Activated gamma-delta T cell treated with Interleukin-2 at 50 U/mL for 16 hours (primary cell): ENCODE results near the gene SYCP2L.
"Not testable (repeated sequence)": the region's sequence is repeated elsewhere in the genome, so short reads cannot be mapped to it uniquely, and the experiment has no call there.

ENCODE experiments used
- DNase-seq: peaks from one replicate; pipeline ENCODE4 v3.0.0-alpha.2; 2020

Gene SYCP2L

DNA sequence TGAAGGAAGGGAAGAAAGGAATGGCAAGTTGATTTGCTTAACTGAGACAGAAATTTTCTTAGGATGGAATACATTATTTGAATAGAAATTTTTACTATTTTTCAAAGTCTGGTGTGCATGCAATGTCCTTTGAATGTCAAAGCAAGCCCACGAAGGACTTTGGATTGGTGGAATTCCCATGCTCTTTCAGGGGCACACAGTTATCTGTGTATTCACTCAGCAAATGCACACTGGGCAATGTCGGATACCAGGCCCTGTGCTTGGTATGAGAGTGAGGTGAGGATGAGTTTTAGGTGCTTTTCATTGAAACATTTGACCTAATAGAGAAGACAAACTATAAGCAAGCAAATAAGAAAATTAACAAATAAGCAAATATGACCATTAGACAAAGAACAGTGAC, 73.3 kb downstream of the SYCP2L start:
- no peak for DNase-seq

DNA sequence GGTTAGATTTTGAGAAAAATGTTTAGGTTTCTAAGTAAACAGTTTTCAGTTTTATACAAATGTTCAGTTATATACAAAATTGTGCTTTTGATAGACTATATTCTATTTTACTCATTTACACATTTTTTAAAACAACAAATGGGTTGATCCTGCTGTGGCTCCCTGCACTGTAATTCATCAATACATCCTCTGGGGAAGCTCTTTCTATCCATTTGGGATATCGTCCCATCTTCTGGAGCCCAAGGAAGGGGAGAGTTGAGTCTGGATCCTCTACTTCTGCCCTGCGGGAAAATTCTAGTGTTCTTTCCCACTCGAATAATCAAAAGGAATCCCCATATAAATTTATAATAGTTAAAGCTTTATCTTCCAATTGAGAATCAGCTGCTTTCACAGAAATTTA, 75.0 kb downstream of the SYCP2L start:
- DNase-seq: no peak

DNA sequence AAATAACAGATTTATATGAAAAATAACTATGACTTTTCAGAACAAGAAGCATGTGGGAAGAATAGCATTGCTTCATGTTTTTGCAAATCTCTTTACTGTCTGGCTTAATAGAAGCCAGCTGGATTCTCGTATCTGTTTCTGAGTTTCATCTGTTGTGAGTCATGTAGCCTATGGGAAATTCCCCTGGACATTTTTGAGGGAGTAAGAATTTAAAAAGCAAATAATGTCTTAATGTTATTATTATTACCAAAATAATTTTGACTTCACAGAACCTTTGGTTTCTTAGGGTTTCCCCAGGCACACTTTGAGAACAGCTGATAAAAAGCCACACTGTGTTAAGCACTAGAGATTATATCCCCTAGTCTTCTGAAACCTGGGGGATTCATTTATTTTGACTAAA, 75.8 kb downstream of the SYCP2L start:
- DNase-seq: no peak

DNA sequence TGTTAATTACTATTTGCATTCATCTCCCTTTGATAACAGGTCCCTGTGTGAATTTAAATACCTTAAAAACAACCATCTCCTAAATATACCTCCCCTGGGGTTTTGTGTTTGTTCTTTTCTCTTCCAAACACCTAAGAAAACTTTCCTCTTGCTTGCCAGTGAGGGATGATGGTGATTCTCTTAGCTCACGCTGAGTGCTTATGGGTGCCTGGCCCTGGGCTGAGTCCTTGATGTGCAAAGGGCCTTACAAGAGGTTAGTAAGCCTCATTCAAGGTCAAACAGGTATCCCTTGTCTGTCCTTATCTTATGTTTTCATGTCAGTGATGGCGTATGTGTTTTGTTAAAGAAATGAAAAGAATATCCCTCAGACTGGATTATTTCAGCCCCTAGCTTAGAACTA, 76.3 kb downstream of the SYCP2L start:
- no peak for DNase-seq

DNA sequence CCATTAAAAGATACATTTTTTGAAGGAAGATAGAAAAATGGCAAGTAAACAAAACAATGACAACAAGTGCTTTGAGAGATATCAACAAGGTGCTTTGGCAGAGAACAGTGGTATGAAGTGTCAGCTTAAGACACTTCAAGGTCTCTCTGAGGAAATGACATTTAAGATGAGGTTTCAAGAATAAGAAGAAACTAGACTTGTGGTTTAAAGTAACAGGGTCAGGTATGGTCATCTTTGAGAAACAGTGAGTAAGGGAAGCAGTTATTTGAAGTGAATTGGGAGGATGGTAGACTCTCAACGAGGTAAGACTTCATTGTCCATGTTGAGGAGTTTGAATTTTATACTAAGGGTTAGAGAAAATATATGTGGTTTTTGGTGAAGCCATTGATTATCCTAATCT, 77.8 kb downstream of the SYCP2L start:
- DNase-seq: no peak

DNA sequence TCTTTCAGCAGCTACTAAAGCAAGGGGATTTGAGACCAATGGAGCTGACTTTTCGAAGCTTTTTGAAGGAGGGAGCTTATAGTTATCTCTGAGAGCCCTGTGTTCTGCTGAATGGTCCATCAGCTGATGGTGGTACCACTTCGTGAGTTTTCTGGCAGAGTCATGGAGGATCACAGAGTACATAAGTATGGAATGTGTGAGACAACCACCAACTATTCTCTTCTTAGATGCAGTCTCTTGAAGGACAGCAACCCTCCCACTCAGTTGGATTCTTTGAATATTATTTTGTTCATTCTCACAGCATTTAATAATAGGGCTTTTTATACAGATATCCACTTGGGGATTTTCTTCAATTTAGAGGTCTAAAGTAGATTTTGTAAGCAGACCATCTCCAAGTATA, 81.9 kb downstream of the SYCP2L start:
- DNase-seq: no peak

DNA sequence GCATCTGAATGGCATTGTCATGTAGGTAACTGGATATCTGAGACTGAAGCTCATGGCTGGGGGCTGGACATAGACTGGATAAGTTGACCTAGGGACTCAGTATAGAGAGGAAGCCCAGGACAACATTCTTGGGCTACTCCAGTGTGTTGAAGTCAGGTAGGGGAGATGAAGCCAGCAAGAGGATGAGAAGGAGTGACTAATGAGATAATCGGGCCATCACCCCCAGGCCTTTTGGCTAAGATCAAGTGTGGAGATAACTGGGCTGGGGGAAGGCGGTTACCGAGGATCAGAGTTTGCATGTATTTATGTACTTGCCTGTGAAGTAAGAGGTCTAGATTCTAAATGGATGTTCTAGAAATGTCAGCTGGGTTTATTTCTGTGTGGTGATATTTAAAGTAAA, 83.9 kb downstream of the SYCP2L start:
- DNase-seq: no peak

DNA sequence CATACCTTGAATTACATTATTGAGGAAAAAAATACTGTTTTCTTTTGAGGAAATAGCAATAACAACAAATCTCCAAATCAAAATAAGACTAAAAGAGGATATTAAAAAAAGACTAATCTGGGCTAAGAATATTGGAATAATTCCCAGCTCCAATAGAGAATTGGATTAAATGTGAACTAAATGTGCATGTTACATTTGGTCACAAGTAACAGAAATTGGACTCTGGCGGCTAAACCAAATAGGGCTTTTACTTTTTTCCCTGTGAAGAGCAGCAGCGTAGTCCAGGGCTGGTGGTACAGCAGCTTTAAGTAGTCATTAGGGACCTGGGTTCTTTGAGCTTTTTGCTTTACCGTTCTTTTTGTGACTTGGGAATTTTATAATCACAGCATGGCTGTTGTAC, 85.3 kb downstream of the SYCP2L start:
- no peak for DNase-seq

DNA sequence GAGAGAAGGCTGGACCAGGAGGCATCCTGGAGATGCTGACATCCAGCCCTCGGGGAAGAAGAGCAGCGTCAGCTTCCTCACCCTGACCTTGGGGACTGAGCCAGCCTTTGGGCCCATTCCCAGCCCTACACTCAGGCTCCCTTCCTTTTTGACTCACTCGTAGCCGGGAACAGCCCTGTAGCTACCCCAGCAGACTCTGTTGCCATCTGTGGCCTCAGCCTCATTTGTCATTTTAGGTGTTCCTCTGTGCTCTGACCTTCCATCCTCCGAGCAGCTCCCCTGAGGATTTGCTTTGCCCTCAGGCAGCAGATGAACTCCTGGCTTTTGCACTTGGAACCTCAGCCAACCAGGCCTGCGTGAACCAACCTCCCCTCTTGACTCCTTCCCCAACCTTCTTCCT, 89.7 kb downstream of the SYCP2L start:
- no peak for DNase-seq

DNA sequence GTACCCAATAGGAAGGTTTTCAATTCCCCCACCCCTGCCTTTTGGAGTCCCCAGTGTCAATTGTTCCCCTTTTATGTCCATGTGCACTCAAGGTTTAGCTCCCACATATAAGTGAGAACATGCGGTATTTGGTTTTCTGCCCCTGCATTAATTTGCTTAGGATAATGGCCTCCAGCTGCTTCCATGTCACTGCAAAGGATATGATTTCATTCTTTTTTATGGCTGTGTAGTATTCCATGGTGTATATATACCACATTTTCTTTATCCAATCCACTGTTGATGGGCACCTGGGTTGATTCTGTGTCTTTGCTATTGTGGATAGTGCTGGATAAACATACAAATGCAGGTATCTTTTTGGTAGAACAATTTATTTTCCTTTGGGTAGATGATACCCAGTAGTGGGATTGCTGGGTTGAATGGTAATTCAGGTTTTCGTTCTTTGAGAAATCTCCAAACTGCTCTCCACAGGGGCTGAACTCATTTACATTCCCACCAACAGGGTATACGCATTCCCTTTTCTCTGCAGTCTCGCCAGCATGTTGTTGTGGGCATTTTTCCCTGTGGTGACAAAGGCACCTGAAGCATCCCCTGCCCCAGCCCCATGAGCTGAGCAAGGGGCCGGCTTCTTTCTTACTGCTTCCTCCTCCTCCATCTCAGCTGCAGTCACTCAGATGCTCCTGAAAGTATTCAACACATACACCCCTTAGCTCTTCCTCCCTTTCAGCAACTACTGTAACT, 90.5 kb downstream of the SYCP2L start:
- no peak for DNase-seq

DNA sequence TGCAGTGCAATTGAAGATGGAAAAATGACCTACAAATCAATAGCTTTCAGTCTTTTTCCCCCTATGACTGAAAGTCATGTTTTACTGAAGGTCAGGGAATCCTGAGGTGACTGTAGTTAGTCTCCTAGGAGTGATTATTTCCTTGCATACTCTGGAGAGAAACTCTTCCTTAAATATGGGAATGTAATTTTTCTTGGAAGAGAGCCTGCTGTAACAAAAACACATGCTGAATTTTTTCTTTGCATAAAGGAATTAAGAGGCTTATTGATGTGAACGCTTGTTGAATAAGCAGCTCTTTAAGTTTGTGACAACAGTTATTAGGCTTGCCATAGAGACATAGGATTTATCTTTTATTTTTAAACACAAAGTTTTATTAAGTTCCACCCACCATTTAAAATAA, 92.8 kb downstream of the SYCP2L start:
- no peak for DNase-seq

DNA sequence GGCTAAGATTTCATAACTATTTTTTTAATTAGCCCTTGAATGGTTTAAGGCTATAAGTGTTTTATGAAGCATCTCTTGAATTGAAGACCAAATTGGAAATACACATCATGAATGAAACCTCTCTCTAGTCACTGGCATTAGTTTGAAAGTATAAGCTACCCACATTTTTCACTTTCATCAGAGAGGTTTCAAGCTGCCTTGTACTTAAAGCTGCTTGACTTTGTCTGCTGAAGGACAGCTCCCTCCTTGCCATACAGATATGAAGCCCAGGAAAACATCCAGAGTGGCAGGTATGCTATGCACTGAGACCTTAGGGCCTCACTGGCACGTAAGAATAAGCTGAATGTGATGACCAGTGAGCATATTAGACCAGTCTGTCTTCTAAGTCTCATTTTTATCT, 94.6 kb downstream of the SYCP2L start:
- no peak for DNase-seq

DNA sequence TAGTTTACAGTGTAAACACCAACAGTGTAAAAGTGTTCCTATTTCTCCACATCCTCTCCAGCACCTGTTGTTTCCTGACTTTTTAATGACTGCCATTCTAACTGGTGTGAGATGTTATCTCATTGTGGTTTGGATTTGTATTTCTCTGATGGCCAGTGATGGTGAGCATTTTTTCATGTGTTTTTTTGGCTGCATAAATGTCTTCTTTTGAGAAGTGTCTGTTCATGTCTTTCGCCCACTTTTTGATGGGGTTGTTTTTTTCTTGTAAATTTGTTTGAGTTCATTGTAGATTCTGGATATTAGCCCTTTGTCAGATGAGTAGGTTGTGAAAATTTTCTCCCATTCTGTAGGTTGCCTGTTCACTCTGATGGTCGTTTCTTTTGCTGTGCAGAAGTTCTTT, 98.1 kb downstream of the SYCP2L start:
- DNase-seq: not testable (repeated sequence)

DNA sequence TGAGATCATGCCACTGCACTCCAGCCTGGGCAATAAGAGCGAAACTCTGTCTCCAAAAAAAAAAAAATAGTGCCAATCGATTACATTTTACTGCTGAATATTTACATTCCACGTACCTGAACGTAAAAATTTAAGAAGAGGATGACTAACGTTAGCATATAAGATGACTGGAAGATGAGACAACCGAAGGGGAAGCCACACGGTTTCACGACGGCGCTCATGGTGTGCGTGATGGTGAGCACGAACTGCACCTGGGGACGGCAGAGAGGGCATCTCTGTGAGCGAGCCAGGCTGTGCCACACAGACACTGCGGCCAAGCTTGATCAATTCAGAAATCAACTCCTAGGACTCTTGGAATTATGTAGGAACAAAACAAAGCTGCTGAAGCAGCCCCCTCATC, 102.7 kb downstream of the SYCP2L start:
- no peak for DNase-seq

DNA sequence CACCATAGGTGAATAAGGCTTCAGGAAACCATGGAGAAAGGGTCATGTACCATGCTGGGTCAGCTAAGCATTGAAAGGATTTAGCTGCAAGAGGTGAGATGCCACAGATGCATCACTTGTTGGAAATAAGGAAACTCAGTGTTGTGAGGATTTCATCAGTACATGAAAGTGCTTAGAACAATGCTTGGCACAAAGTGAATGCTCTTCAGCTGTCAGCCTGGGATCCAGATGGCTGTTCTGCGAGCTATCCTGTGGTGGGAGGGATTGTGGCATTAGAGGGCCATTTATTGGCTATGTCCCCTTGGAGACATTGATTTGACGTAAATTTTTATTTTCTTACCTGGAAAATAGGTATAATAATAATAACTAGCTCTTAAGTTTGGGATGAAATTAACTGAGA, 104.3 kb downstream of the SYCP2L start:
- DNase-seq: no peak

DNA sequence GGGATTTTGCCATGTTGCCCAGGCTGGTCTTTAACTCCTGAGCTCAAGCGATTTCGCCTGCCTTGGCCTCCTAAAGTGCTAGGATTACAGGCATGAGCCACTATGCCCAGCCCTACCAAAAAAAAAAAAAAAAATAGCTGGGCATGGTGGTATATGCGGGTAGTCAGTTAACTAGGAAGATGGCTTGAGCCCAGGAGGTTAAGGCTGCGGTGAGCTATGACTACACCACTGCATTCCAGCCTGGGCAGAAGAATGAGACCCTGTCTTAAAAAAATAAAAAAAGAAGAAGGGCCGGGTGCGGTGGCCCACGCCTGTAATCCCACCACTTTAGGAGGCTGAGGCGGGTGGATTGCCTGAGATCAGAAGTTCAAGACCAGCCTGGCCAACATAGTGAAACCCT, 107.0 kb downstream of the SYCP2L start:
- no peak for DNase-seq

DNA sequence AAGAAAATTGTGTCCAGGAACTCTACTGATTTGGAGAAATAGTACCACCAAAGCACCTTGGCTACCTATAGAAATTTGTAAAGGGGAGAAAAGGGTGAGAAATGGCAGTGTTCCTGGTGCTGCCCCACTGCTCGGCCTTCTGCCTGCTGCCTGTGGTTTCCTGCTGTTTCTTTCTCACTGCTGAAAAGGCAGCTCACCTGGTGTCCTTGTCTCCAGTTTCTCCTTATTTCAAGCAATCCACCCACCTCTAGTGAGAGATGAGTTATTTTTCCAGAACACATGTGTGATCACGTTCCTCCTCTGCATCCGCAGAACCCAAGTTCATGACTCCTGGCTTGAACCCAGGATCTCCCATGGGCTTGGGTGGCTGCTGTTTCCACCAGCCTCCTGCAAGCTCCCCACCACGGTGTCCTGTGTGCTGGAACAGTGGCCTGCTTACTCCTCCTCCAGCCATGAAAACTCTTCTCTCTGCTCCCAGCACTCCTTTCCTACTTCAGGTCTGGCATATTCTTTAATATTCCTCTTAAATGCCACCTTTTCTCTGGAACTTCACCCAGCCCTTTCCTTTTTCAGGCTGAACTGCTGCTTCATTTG, 108.4 kb downstream of the SYCP2L start:
- no peak for DNase-seq

DNA sequence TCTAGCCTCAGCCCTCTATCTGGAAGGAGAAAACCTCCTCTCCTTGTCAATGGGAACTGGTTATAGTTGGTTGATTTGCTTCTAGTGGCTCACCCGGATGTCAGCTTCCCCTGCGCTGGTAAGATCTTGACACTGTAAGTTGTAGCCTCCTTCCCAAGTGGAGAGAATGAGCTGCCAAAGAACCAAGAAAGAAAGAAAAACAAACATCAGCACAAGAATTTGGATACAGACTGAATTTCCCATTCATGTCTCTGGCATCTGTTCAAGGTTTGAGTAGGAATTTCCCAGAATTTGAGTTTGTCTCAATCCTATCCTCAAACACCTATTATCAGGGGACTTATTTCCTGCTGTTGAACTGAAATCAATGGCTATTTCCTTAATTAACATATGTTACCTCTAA, 113.1 kb downstream of the SYCP2L start:
- no peak for DNase-seq

DNA sequence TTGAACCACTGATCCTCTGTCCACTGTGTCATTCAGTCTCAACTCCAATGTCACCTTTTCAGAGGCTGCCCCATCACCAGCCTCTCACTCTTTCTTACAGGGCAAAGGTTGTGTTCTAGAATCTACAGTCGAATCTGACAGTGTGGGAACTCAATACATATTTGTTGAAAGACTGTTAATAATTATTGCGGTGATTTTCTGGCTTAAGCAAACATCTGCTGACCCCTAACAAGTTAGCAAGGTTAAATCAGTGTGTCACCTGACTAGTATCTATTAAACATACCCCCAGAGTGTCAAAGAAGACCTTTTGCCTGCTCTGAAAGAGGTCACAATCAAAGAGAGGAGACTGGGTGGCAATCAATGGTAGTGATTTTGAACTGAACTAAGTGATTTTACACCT, 115.3 kb downstream of the SYCP2L start:
- no peak for DNase-seq

DNA sequence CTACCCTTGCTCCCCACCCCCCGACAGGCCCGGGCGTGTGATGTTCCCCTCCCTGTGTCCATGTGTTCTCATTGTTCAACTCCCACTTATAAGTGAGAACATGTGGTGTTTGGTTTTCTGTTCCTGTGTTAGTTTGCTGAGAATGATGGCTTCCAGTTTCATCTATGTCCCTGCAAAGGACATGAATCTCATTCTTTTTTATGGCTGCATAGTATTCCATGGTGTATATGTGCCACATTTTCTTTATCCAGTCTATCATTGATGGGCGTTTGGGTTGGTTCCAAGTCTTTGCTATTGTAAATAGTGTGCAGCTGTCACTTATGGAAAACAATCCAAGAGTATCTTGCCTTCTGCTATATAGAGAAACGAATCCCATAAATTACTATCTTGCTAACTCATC, 116.4 kb downstream of the SYCP2L start:
- not testable (repeated sequence) for DNase-seq

DNA sequence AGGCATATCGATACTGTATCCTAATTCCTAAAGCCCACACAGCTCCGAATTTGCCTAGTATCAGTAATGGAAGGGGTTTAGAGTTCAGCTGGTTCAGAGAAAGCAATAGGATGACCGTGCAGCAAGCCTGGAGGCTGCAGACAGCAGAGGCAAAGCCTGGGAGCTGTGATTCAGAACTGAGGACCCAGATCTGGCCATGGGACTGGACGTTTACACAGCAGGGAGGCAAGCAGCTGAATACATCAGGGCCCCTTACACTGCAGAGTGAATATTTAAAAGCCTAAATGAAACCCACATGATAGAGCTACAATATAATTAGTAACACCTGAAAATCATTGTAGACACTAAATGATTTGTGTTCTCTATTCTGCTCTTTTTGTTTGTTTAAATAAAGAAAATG, 119.2 kb downstream of the SYCP2L start:
- no peak for DNase-seq

DNA sequence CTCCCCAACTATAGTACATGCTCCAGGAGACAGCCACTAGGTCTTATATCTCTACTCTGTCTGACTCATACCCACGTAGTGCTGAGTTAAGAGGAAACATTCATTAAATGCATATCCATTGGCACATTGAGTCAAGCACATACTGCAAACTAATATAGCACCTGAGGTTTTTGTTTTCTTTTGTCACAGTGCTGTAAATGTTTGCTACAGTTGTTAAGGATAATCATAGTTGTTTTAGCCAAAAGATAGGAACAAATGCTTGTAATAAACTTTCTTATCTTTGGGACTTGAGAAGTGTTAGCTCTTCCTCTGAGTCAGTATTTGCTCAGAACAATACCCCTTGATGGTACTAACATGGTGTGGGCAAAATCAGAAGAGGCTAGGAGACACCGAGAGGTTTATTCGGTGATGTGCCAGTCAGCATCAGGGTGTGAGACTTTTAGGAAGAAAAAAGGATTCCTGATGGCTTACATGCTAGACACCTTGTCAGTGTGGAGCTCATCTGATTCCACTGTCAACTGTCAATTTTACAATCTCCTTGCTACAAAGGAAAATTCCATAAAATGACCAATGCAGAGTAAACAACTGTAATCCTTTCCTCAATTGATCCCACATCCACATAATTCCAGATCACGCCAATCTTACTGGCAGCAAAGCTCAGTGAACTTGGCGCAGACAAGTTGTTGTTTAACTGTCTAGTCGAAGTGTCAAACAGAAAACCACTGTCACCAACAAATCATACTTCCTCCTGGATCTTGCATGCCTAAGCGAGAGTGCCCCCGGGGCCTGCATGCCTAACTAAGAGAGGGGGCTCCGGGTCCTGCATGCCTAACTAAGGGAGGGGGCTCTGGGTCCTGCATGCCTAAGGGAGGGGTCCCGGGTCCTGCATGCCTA, 121.1 kb downstream of the SYCP2L start:
- DNase-seq: no peak

DNA sequence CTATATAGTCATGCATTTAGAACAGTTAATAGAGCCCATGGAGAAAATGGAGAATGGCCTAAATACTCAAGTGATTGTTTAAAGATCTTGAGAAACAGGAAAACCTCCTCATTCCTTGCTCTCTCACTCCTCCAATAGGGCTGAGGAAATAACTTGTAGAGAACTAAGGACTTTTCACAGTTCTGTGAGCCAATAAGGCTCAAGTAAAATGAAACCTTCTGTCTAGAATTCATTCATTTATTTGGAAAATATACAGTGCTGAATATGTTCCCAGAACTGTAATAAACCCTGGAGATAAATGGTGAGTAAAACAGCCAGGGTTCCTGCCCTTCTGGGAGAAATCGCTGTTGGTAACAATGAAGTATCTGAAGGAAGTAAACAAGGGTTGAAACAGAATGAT, 122.0 kb downstream of the SYCP2L start:
- no peak for DNase-seq

DNA sequence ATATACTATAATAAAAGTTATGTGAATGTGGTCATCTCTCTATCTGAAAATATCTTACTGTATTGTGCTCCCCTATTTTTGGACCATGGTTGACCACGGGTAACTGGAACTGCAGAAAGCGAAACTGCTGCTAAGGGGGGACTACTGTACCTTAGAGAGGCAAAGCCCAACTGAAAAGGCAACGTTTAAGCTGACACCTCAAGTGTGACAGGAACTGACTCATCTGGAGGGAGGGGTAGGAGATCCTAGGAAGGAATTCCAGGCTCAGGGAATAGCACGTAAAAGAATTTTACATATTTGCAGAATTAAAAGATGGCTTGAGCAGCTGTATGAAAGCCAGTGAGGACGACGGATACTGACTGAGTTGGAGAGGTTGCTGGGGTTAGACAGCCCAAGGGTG, 122.5 kb downstream of the SYCP2L start:
- DNase-seq: no peak
